ENCODE measurements around the gene SRF.
"Not testable (repeated sequence)": the region's sequence is repeated elsewhere in the genome, so short reads cannot be mapped to it uniquely, and the experiment has no call there.

SRF gene

DNA sequence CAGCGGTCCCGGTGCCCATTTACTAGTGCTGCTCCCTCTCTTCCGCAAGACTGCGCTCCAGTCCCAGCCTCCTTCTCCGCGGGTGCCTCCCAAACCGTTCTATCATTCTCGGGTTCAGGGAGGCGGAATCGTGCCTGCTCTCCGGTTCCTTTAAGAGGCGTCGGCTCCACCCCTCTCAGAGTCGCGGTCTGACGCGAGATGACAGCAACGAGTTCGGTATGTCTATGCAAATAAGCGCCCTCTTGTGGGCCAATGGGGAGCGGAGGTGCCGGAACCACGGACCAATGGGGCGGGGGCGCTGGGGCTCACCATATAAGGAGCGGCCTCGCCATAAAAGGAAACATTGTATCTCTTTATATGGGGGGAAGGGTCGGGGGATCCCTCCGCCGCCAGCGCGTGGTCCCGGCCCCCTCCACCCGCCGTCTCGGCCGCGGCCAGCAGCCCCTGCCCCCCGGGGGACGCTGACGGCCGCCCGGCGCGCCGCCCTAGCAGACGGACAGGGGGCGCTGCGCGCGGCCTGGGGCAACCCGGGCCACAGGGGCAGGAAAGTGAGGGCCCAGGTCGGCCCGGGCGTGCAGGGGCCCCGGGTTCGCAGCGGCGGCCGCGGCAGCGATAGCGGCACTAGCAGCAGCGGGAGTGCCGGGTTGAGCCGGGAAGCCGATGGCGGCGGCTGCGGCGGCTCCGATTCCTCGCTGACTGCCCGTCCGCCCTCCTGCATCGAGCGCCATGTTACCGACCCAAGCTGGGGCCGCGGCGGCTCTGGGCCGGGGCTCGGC lies at the start of gene SRF:
SRF (plus strand) TSS at position 339 of the 776 bp plus-strand sequence; CDS start at position 727, 388 bp downstream.
- Histone ChIP-seq H3K36me3 (ENCODE audit: insufficient read depth, low read length) (peaks cover 3% of the 10 kb centered on the region), H3K4me1 (ENCODE audit: insufficient read depth, low read length) (peaks cover 16% of the 10 kb centered on the region), H3K9me3 (ENCODE audit: control insufficient read depth, insufficient read depth, low read length) (no peaks in the 10 kb centered on the region), H3K9ac (ENCODE audit: low read depth, low read length) (peak within 1 kb of the TSS; percentile 66)

GRCh38 chr6:43122146-43122545 lies 48.9 kb upstream of the SRF start:
- no peaks in the 10 kb centered on the region for H3K36me3 ChIP-seq (ENCODE audit: insufficient read depth, low read length)
- H3K9me3 ChIP-seq (ENCODE audit: control insufficient read depth, insufficient read depth, low read length): no peaks in the 10 kb centered on the region
- H3K4me1 ChIP-seq (ENCODE audit: insufficient read depth, low read length): peaks cover 25% of the 10 kb centered on the region; the same call in 1 of the 2 replicates
- no peak overlapping the region for H3K9ac ChIP-seq (ENCODE audit: low read depth, low read length)

DNA sequence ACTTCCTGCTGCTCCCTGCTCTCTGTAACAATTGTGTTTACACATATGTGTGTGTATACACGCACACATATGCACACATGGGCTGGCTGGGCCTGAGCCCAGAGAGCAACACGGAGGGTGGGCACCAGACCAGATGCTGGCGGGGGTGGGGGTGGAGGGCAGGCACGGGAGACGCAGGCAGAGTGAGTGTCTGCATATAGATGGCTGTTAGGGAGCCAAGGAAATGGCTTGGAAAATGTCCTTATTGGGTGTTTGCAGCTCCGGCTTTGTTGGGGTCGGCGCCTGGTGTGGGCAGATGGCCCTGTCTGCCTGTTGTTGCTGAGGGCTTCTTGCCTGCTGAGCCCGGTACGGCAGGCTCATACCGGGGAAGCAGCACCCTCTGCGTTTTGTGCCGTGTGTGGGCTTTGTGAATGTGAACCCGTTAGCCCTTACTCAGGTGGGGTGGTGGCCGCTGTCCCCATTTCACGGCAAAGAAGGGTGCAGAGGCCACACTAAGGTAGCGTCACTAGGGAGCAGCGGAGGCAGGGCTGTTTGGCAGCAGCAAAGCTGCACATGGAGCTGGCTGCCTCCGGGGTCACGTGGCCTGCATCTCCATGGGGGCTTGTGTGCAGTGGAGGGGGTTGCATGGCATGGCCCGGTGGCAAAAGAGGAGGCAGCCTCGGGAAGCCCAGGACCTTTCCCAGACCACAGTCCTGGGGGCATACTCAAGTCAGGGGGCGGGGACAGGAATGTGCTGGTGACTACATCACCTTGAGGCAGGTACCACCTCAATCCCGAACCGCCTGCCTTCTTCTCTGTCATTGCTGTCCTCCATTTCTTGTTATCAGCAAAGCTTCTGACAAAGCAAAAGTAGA lies 47.4 kb upstream of the SRF start:
- peaks cover 25% of the 10 kb centered on the region; the same call in 1 of the 2 replicates for H3K4me1 ChIP-seq (ENCODE audit: insufficient read depth, low read length)
- H3K9me3 ChIP-seq (ENCODE audit: control insufficient read depth, insufficient read depth, low read length): no peaks in the 10 kb centered on the region
- no peaks in the 10 kb centered on the region for H3K36me3 ChIP-seq (ENCODE audit: insufficient read depth, low read length)
- H3K9ac ChIP-seq (ENCODE audit: low read depth, low read length): no peak overlapping the region

- peaks cover 25% of the 10 kb centered on the region; the same call in 1 of the 2 replicates for H3K4me1 ChIP-seq (ENCODE audit: insufficient read depth, low read length)
- no peaks in the 10 kb centered on the region for H3K9me3 ChIP-seq (ENCODE audit: control insufficient read depth, insufficient read depth, low read length)
- no peaks in the 10 kb centered on the region for H3K36me3 ChIP-seq (ENCODE audit: insufficient read depth, low read length)
- no peak overlapping the region for H3K9ac ChIP-seq (ENCODE audit: low read depth, low read length)
Measured at GRCh38 chr6:43124481-43124880, 46.6 kb upstream of the SRF start.

GRCh38 chr6:43125119-43125518 lies 46.0 kb upstream of the SRF start:
- Histone ChIP-seq H3K9me3 (ENCODE audit: control insufficient read depth, insufficient read depth, low read length) (no peaks in the 10 kb centered on the region), H3K9ac (ENCODE audit: low read depth, low read length) (no peak overlapping the region), H3K4me1 (ENCODE audit: insufficient read depth, low read length) (peaks cover 25% of the 10 kb centered on the region; the same call in 1 of the 2 replicates), H3K36me3 (ENCODE audit: insufficient read depth, low read length) (no peaks in the 10 kb centered on the region)

DNA sequence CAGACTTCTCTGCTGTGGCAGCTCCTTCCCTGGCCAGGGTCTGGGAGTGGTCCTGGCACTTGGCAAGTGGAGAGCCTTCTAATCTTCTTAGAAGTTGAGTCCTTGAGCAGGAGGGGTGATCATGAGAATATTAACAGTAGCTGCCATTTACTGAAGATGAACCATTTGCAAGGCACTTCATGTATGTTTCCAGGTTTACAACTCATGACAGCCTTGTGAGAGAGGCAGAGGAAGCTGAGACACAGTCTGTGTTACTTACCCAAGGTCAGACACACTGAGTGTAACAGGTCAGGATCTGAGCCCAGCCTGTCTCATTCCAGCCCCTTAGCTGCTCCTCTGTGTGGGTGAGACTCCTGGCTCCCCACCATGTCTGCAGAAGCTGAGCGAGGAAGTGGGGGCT lies 45.5 kb upstream of the SRF start:
- Histone ChIP-seq H3K9ac (ENCODE audit: low read depth, low read length) (no peak overlapping the region), H3K36me3 (ENCODE audit: insufficient read depth, low read length) (no peaks in the 10 kb centered on the region), H3K4me1 (ENCODE audit: insufficient read depth, low read length) (peaks cover 22% of the 10 kb centered on the region; the same call in 1 of the 2 replicates), H3K9me3 (ENCODE audit: control insufficient read depth, insufficient read depth, low read length) (no peaks in the 10 kb centered on the region)

- no peaks in the 10 kb centered on the region for H3K36me3 ChIP-seq (ENCODE audit: insufficient read depth, low read length)
- H3K9me3 ChIP-seq (ENCODE audit: control insufficient read depth, insufficient read depth, low read length): no peaks in the 10 kb centered on the region
- H3K9ac ChIP-seq (ENCODE audit: low read depth, low read length): no peak overlapping the region
- peaks cover 11% of the 10 kb centered on the region; the same call in 1 of the 2 replicates for H3K4me1 ChIP-seq (ENCODE audit: insufficient read depth, low read length)
Measured at GRCh38 chr6:43127180-43127579, 43.9 kb upstream of the SRF start.

- no peaks in the 10 kb centered on the region for H3K9me3 ChIP-seq (ENCODE audit: control insufficient read depth, insufficient read depth, low read length)
- H3K36me3 ChIP-seq (ENCODE audit: insufficient read depth, low read length): no peaks in the 10 kb centered on the region
- H3K4me1 ChIP-seq (ENCODE audit: insufficient read depth, low read length): peaks cover 8% of the 10 kb centered on the region; the same call in 1 of the 2 replicates
- H3K9ac ChIP-seq (ENCODE audit: low read depth, low read length): no peak overlapping the region
Measured at GRCh38 chr6:43127877-43128276, 43.2 kb upstream of the SRF start.

DNA sequence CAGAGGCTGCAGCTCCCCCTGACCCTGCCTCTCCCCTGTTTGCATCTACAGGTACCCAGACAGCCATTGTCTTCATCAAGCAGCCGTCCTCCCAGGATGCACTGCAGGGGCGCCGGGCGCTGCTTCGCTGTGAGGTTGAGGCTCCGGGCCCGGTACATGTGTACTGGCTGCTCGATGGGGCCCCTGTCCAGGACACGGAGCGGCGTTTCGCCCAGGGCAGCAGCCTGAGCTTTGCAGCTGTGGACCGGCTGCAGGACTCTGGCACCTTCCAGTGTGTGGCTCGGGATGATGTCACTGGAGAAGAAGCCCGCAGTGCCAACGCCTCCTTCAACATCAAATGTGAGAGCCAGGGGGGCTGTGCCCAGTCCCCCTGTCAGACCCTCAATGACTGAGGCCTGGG lies 42.1 kb upstream of the SRF start:
- Histone ChIP-seq H3K36me3 (ENCODE audit: insufficient read depth, low read length) (no peaks in the 10 kb centered on the region), H3K9me3 (ENCODE audit: control insufficient read depth, insufficient read depth, low read length) (no peaks in the 10 kb centered on the region), H3K9ac (ENCODE audit: low read depth, low read length) (no peak overlapping the region), H3K4me1 (ENCODE audit: insufficient read depth, low read length) (no peaks in the 10 kb centered on the region)

- Histone ChIP-seq H3K9me3 (ENCODE audit: control insufficient read depth, insufficient read depth, low read length) (no peaks in the 10 kb centered on the region), H3K9ac (ENCODE audit: low read depth, low read length) (no peak overlapping the region), H3K36me3 (ENCODE audit: insufficient read depth, low read length) (no peaks in the 10 kb centered on the region), H3K4me1 (ENCODE audit: insufficient read depth, low read length) (no peaks in the 10 kb centered on the region)
Measured at GRCh38 chr6:43129434-43130194, 41.5 kb upstream of the SRF start.

DNA sequence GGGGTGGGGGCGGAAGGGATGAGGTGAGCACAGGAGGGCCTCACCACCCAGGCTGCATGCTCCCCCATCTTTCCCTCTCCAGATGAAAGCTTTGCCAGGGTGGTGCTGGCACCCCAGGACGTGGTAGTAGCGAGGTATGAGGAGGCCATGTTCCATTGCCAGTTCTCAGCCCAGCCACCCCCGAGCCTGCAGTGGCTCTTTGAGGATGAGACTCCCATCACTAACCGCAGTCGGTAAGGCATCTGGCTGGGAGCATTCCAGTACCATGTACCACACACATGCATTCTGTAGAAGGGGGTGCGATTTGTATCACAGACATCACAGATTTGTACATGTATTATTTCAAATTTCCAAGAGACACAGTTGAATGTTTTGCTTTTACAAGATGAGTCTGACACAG lies 40.6 kb upstream of the SRF start:
- Histone ChIP-seq H3K4me1 (ENCODE audit: insufficient read depth, low read length) (no peaks in the 10 kb centered on the region), H3K36me3 (ENCODE audit: insufficient read depth, low read length) (no peaks in the 10 kb centered on the region), H3K9ac (ENCODE audit: low read depth, low read length) (no peak overlapping the region)

GRCh38 chr6:43131379-43131778 lies 39.7 kb upstream of the SRF start:
- H3K9me3 ChIP-seq (ENCODE audit: control insufficient read depth, insufficient read depth, low read length); H3K4me1 ChIP-seq (ENCODE audit: insufficient read depth, low read length); H3K9ac ChIP-seq (ENCODE audit: low read depth, low read length); H3K36me3 ChIP-seq (ENCODE audit: insufficient read depth, low read length): not testable (repeated sequence)

More for the DNA sequence above, 40.6 kb upstream of the SRF start:
- no peaks in the 10 kb centered on the region for H3K9me3 ChIP-seq (ENCODE audit: control insufficient read depth, insufficient read depth, low read length)

- no peak overlapping the region for H3K9ac ChIP-seq (ENCODE audit: low read depth, low read length)
- H3K36me3 ChIP-seq (ENCODE audit: insufficient read depth, low read length): no peaks in the 10 kb centered on the region; the same call in 1 of the 2 replicates
- H3K9me3 ChIP-seq (ENCODE audit: control insufficient read depth, insufficient read depth, low read length): no peaks in the 10 kb centered on the region
- H3K4me1 ChIP-seq (ENCODE audit: insufficient read depth, low read length): peaks cover 6% of the 10 kb centered on the region; the same call in 1 of the 2 replicates
Measured at GRCh38 chr6:43138267-43138666, 32.8 kb upstream of the SRF start.

DNA sequence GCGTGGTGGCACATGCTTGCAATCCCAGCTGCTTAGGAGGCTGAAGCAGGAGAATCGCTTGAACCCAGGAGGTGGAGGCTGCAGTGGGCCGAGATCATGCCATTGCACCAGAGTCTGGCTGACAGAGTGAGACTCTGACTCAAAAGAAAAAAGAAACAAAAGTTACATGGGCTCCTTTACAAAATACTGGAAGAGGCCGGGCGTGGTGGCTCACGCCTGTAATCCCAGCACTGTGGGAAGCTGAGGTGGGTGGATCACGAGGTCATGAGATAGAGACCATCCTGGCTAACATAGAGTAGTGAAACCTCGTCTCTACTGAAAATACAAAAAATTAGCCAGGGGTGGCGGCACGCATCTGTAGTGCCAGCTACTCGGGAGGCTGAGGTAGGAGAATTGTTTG lies 31.1 kb upstream of the SRF start:
- H3K4me1 ChIP-seq (ENCODE audit: insufficient read depth, low read length); H3K9me3 ChIP-seq (ENCODE audit: control insufficient read depth, insufficient read depth, low read length); H3K9ac ChIP-seq (ENCODE audit: low read depth, low read length); H3K36me3 ChIP-seq (ENCODE audit: insufficient read depth, low read length): not testable (repeated sequence)
